Spleen (tissue), 7 donors: ENCODE measurements around the gene NEDD4L.

ENCODE experiments used
- POLR2A ChIP-seq, 3 donors: fragments of 450-650 bp; IDR thresholded peaks; one replicate each; pipeline ENCODE4 v1.5.1; 2017; ENCODE audit warnings: antibody characterized with exemption in 3 of 3, mild to moderate bottlenecking in 1 of 3
- POLR2AphosphoS5 ChIP-seq, 3 donors: sonication (generic); formaldehyde crosslinking; IDR thresholded peaks; one replicate each; pipeline ENCODE4 v1.5.1; 2017; ENCODE audit warnings: antibody characterized with exemption in 3 of 3
- TF ChIP-seq, protein P1 (sequence below), 11 experiments: fragments of 200-600 bp in 7 of 11; fragments of 450-650 bp in 4 of 11; sonication (generic) in 4 of 11; IDR thresholded peaks in 8 of 11; conservative IDR thresholded peaks in 3 of 11; 1 replicate in 7 of 11; 2 replicates in 4 of 11; pipeline versions ENCODE4 v1.4.0 to v1.8.0; 2016 to 2021; ENCODE audit warnings: antibody characterized with exemption in 11 of 11, inconsistent platforms in 4 of 11, mild to moderate bottlenecking in 1 of 11
- donor health status: DM: no; HTN: no; CAD: no; lungs with moderate emphysema.
- donor health status: DM: no; HTN: no; CAD: no.
- donor health status: DM: no; HTN: no; CAD: no.

DNA sequence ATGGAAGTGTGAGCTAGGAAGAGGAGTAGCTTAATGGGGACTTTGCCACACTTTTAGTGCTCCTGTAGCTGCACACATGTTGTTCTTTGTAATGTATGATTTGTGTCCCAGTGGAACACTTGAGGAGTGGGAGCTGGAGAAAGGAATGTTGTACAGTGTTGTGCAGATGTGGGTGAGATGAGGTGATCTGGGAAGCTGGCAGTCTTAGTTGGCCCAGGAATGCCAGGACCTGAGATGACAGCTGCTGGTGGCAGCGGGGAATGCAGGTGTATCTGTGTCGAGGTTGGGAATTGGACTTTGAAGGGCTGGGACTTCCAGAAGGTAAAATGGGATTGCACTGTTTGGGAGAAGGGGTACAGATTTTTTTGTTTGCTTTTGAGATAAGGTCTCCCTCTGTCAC is 23.6 kb downstream of the NEDD4L start:
- TF ChIP-seq, protein P1, sequence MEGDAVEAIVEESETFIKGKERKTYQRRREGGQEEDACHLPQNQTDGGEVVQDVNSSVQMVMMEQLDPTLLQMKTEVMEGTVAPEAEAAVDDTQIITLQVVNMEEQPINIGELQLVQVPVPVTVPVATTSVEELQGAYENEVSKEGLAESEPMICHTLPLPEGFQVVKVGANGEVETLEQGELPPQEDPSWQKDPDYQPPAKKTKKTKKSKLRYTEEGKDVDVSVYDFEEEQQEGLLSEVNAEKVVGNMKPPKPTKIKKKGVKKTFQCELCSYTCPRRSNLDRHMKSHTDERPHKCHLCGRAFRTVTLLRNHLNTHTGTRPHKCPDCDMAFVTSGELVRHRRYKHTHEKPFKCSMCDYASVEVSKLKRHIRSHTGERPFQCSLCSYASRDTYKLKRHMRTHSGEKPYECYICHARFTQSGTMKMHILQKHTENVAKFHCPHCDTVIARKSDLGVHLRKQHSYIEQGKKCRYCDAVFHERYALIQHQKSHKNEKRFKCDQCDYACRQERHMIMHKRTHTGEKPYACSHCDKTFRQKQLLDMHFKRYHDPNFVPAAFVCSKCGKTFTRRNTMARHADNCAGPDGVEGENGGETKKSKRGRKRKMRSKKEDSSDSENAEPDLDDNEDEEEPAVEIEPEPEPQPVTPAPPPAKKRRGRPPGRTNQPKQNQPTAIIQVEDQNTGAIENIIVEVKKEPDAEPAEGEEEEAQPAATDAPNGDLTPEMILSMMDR (IDR thresholded peaks at IDR 0.05 in 8 of 11, conservative IDR thresholded peaks at IDR 0.05 in 3 of 11), result no peak
- TF ChIP-seq POLR2AphosphoS5 (IDR thresholded peaks at IDR 0.05) (no peak), POLR2A (IDR thresholded peaks at IDR 0.05) (no peak)
